Measurements from ENCODE around the gene EPHB2.

DNA sequence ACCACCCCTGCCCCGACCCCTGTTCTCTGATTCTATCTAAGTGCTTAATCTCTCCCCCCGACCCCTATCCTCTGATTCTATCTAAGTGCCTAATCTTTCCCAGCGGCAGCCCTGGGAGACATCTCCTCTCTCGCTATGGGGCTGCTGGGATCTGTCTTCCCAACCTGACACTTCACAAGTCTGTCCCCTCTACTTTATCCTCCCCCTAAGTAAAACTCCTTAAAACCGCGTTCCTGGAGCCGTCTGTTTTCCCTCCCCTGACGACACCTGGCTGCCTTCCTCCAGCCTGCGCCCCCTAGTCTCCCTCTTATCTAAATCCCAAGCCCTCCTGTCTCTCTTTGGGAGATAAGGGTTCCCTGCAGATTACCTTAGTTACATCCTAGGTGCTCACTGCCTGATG is 30.5 kb downstream of the EPHB2 start:
- no peak for TF ChIP-seq CTCF (conservative IDR thresholded peaks at IDR 0.05; ENCODE audit: low read length)
- TF ChIP-seq EZH2phosphoT487 (IDR thresholded peaks at IDR 0.05; ENCODE audit: borderline replicate concordance), result no peak

Data from Loucy (cell line).